HCT116 (cell line): ENCODE results near the gene TRPV5. TPM values are rescaled to one million over a fixed set of nuclear protein-coding genes. Genes with fewer than 3 reads are reported as not detected.

Source experiments
- ATAC-seq: fragments of 200-7000 bp; cut with Tn5 transposase; 2 replicates; pipeline ENCODE4 v1.9.1; 2020; ENCODE audit warnings: mild to moderate bottlenecking, moderate library complexity
- BruUV-seq: library from RNA; stranded (reverse); fragments of 400-500 nt; replicated peaks from 2 replicates; lab custom pipeline; 2021; lab: Mats Ljungman, UMichigan
- CTCF ChIA-PET: fragments of 300-600 bp; sonication (Branson Sonifier 250); formaldehyde crosslinking; loops from one replicate; lab custom pipeline; 2021; ENCODE audit warnings: antibody characterized with exemption; lab: Charles Lee
- POLR2A ChIA-PET: fragments of 300-600, 350-600 bp; sonication (Branson Sonifier 250); formaldehyde crosslinking; loops from one replicate; lab custom pipeline; 2021; ENCODE audit warnings: antibody characterized with exemption; lab: Charles Lee
- RAD21 ChIA-PET, 2 experiments: fragments of 300-600 bp; sonication (Branson Sonifier 250); formaldehyde crosslinking; loops; one replicate each; lab custom pipeline; 2023; ENCODE audit warnings: low total read pairs in 2 of 2; ENCODE audit not compliant: uncharacterized antibody in 2 of 2, unreplicated experiment in 2 of 2, low non-redundant PET in 1 of 2; lab: Charles Lee
- DNase-seq: peaks from one replicate; pipeline ENCODE4 v3.0.0-alpha.2; 2010; ENCODE audit warnings: low read depth, low spot score
- H2AFZ ChIP-seq: fragments of 200-600 bp; shearing (Covaris generic), sonication (generic); 2 replicates; pipeline ENCODE4 v1.6.1; 2017; ENCODE audit warnings: low read depth, mixed run types, mixed read lengths, antibody characterized with exemption, low read length; ENCODE audit not compliant: poor library complexity, severe bottlenecking
- H3K27ac ChIP-seq: 2 replicates; pipeline ENCODE4 v1.5.1; 2012; ENCODE audit warnings: low read depth, low read length
- H3K27me3 ChIP-seq: fragments of 200-600 bp; sonication (generic); 2 replicates; pipeline ENCODE4 v1.6.1; 2016; ENCODE audit warnings: mixed run types, low read length, mixed read lengths; ENCODE audit not compliant: insufficient read depth
- H3K36me3 ChIP-seq, 2 experiments: fragments of 200-500 bp in 1 of 2; fragments of 200-600 bp in 1 of 2; sonication (Bioruptor generic) in 1 of 2; sonication (generic) in 1 of 2; 2 replicates each; pipeline versions ENCODE4 v1.5.1 to v1.6.1; 2014 to 2016; ENCODE audit warnings: low read length in 2 of 2, inconsistent platforms in 1 of 2, mixed read lengths in 1 of 2, mixed run types in 1 of 2; ENCODE audit not compliant: insufficient read depth in 2 of 2, control insufficient read depth in 1 of 2
- H3K4me1 ChIP-seq, 2 experiments: fragments of 200-600 bp in 1 of 2; sonication (generic) in 1 of 2; 2 replicates each; pipeline versions ENCODE4 v1.5.1 to v1.6.1; 2012 to 2017; ENCODE audit warnings: low read length in 2 of 2, inconsistent platforms in 1 of 2, mild to moderate bottlenecking in 1 of 2, mixed read lengths in 1 of 2, mixed run types in 1 of 2, moderate library complexity in 1 of 2; ENCODE audit not compliant: insufficient read depth in 2 of 2, control insufficient read depth in 1 of 2
- H3K4me2 ChIP-seq: fragments of 200-600 bp; sonication (generic); 2 replicates; pipeline ENCODE4 v1.6.1; 2017; ENCODE audit warnings: mixed run types, low read length, mixed read lengths
- H3K4me3 ChIP-seq, 2 experiments: fragments of 200-600 bp in 1 of 2; sonication (generic) in 1 of 2; replicated peaks in 1 of 2; 2 replicates each; pipeline ENCODE4 v1.5.1; 2011 to 2016; ENCODE audit warnings: low read length in 2 of 2, control low read depth in 1 of 2, low read depth in 1 of 2, mild to moderate bottlenecking in 1 of 2, mixed read lengths in 1 of 2, mixed run types in 1 of 2
- H3K79me2 ChIP-seq: fragments of 200-600 bp; sonication (generic); 2 replicates; pipeline ENCODE4 v1.6.1; 2017; ENCODE audit warnings: mild to moderate bottlenecking, mixed run types, low read length, moderate library complexity, mixed read lengths; ENCODE audit not compliant: insufficient read depth
- H3K9ac ChIP-seq: fragments of 200-600 bp; sonication (generic); 2 replicates; pipeline ENCODE4 v1.6.1; 2016; ENCODE audit warnings: low read length, mixed read lengths
- H3K9me2 ChIP-seq: fragments of 200-600 bp; sonication (generic), shearing (Covaris generic); 2 replicates; pipeline ENCODE4 v1.6.1; 2017; ENCODE audit warnings: mixed run types, mild to moderate bottlenecking, moderate library complexity; ENCODE audit not compliant: insufficient read depth
- H3K9me3 ChIP-seq, 2 experiments: fragments of 200-500 bp in 1 of 2; fragments of 200-600 bp in 1 of 2; sonication (Bioruptor generic) in 1 of 2; sonication (generic) in 1 of 2; 2 replicates each; pipeline ENCODE4 v1.6.1; 2014 to 2017; ENCODE audit warnings: low read length in 2 of 2, mixed read lengths in 2 of 2, inconsistent platforms in 1 of 2, low read depth in 1 of 2, mild to moderate bottlenecking in 1 of 2, mixed run types in 1 of 2, moderate library complexity in 1 of 2; ENCODE audit not compliant: control insufficient read depth in 1 of 2, insufficient read depth in 1 of 2
- H4K20me1 ChIP-seq: fragments of 200-600 bp; sonication (generic), shearing (Covaris generic); 2 replicates; pipeline ENCODE4 v1.6.1; 2017; ENCODE audit warnings: mixed run types, mild to moderate bottlenecking, moderate library complexity; ENCODE audit not compliant: insufficient read depth
- ATF3 ChIP-seq: IDR thresholded peaks from 2 replicates; pipeline ENCODE4 v1.6.1; 2012
- CEBPB ChIP-seq: IDR thresholded peaks from 2 replicates; pipeline ENCODE4 v1.6.1; 2012; ENCODE audit warnings: low read depth
- EGR1 ChIP-seq: IDR thresholded peaks from 2 replicates; pipeline ENCODE4 v1.6.1; 2012; ENCODE audit warnings: low read depth
- EZH2 ChIP-seq: fragments of 200-600 bp; sonication (generic); IDR thresholded peaks from 2 replicates; pipeline ENCODE4 v1.6.1; 2017; ENCODE audit warnings: antibody characterized with exemption, mixed run types
- FOSL1 ChIP-seq: IDR thresholded peaks from 2 replicates; pipeline ENCODE4 v1.6.1; 2012; ENCODE audit warnings: low read depth
- JUND ChIP-seq: IDR thresholded peaks from 2 replicates; pipeline ENCODE4 v1.6.1; 2012
- MAX ChIP-seq: IDR thresholded peaks from 2 replicates; pipeline ENCODE4 v1.6.1; 2012
- SP1 ChIP-seq: IDR thresholded peaks from 2 replicates; pipeline ENCODE4 v1.6.1; 2012; ENCODE audit warnings: low read depth
- TCF7L2 ChIP-seq: IDR thresholded peaks from 2 replicates; pipeline ENCODE4 v1.7.0; 2011; ENCODE audit warnings: borderline replicate concordance, inconsistent platforms; ENCODE audit not compliant: insufficient read depth, insufficient read length; ENCODE audit errors: extremely low read depth
- ZBTB33 ChIP-seq: IDR thresholded peaks from 2 replicates; pipeline ENCODE4 v1.6.1; 2011; ENCODE audit warnings: mild to moderate bottlenecking, low read length, moderate library complexity; ENCODE audit not compliant: insufficient replicate concordance; ENCODE audit errors: extremely low read depth
- ZNF274 ChIP-seq: fragments of 200-500 bp; sonication (Bioruptor generic); IDR thresholded peaks from 2 replicates; pipeline ENCODE4 v1.6.1; 2014; ENCODE audit warnings: mild to moderate bottlenecking, low read depth, low read length, inconsistent platforms
- intact Hi-C: fragments of 100-400 bp; cut with micrococcal nuclease; formaldehyde crosslinking; loops from 2 replicates; pipeline ENCODE4 v1.10.0; 2022
- total RNA-seq: library from RNA; stranded (reverse); gene quantifications from one replicate; pipeline ENCODE4 v1.2.1, GENCODE V29; 2021; ENCODE audit not compliant: unreplicated experiment

Gene TRPV5
- total RNA-seq, 1 experiment from 2014 or later: not detected

GRCh38 chr7:142918901-142919300, 14.6 kb downstream of the TRPV5 start:
- ChIA-PET CTCF (interaction anchor here (1.1 to 1.2 kb wide), 2 partner anchors 9 to 42 kb away, joined by 3 to 7 read pairs; no protein-coding TSS in a partner anchor), POLR2A (no interaction called here)

GRCh38 chr7:142917447-142917846, 16.1 kb downstream of the TRPV5 start:
- H3K9ac ChIP-seq: no peak overlapping the region
- ATAC-seq (no peak), DNase-seq (no peak)
- no peak overlapping the region for H3K4me2 ChIP-seq
- no peaks in the 10 kb centered on the region for H4K20me1 ChIP-seq
- H3K9me3 ChIP-seq: no peaks in the 10 kb centered on the region
- ChIA-PET CTCF (no interaction called here), RAD21 (no interaction called here), POLR2A (no interaction called here)
- H3K27ac ChIP-seq: no peak overlapping the region
- H3K4me3 ChIP-seq: no peak overlapping the region
- no TSS peak for BruUV-seq
- TF ChIP-seq EGR1 (no peak), MAX (no peak), JUND (no peak), EZH2 (no peak), ZBTB33 (no peak), ZNF274 (no peak), SP1 (no peak), CEBPB (no peak), TCF7L2 (no peak), ATF3 (no peak)
- H3K36me3 ChIP-seq: no peaks in the 10 kb centered on the region
- H3K9me2 ChIP-seq: no peaks in the 10 kb centered on the region
- H3K79me2 ChIP-seq: no peaks in the 10 kb centered on the region
- intact Hi-C loops: no loop called here
- no peaks in the 10 kb centered on the region for H3K4me1 ChIP-seq
- H2AFZ ChIP-seq: no peak overlapping the region
- H3K27me3 ChIP-seq: peaks cover 29% of the 10 kb centered on the region

More at GRCh38 chr7:142918901-142919300, 14.6 kb downstream of the TRPV5 start:
- Histone ChIP-seq H3K4me2 (no peak overlapping the region), H4K20me1 (no peaks in the 10 kb centered on the region), H3K9me2 (no peaks in the 10 kb centered on the region), H3K27me3 (peaks cover 25% of the 10 kb centered on the region), H3K9me3 (no peaks in the 10 kb centered on the region), H3K9ac (no peak overlapping the region), H2AFZ (no peak overlapping the region), H3K4me1 (no peaks in the 10 kb centered on the region), H3K79me2 (no peaks in the 10 kb centered on the region), H3K4me3 (no peak overlapping the region), H3K36me3 (no peaks in the 10 kb centered on the region), H3K27ac (no peak overlapping the region)
- intact Hi-C loops: no loop called here
- RAD21 ChIA-PET: no interaction called here
- DNase-seq (no peak), ATAC-seq (no peak)
- no TSS peak for BruUV-seq
- TF ChIP-seq FOSL1 (no peak), MAX (no peak)
